Measurements from ENCODE around the gene FASN.

Gene FASN

GRCh38 chr17:82086941-82087906 lies 10.8 kb downstream of the FASN start:
- DNase-seq, result no peak

- no peak for DNase-seq
Observed at GRCh38 chr17:82085931-82086764, 11.9 kb downstream of the FASN start.

GRCh38 chr17:82085031-82085861 lies 12.8 kb downstream of the FASN start:
- DNase-seq, result no peak

- no peak for DNase-seq
Observed at GRCh38 chr17:82084373-82085030, 13.5 kb downstream of the FASN start.

DNA sequence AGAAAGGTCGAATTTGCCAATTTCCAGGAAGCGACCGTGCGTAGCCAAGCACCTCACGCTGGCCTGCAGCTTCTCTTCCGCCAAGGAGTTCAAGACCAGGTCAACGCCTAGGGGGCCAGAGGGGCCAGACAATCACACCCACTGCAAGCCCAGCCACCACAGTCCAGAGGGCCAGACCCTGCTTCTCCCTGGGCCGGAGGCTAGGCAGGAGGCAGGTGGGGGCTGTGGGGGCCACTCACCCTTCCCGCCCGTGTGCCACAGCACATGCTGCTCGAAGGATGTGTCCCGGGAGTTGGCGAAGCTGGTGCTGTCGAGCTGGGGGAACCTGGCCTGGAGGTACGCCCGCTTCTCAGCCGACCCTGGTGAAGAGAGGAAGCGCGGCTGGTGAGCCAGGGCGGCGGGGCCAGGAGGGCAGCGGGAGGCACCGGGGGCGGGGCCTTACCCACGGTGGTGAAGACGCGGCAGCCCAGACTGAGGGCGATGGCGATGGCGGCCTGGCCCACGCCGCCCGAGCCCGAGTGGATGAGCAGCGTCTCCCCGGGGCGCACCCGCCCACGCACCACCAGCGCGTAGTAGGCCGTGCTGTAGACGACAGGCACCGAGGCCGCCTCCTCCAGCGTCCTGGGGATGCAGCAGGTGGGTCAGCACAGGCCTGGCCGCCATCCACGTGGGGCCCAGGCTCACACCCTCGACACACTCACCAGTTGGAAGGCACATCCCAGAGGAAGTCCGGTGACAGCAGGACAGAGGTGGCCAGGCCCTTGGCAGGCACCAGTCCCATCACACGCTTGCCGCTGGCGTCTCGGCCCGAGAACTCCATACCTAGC lies 14.3 kb downstream of the FASN start:
- DNase-seq, result no peak

GRCh38 chr17:82083009-82083408 lies 15.0 kb downstream of the FASN start:
- no peak for DNase-seq

- no peak for DNase-seq
Observed at GRCh38 chr17:82082456-82082855, 15.6 kb downstream of the FASN start.

- DNase-seq, result no peak
Observed at GRCh38 chr17:82081966-82082365, 16.1 kb downstream of the FASN start.

- no peak for DNase-seq
Observed at GRCh38 chr17:82081546-82081945, 16.5 kb downstream of the FASN start.

GRCh38 chr17:82080789-82081464 lies 17.1 kb downstream of the FASN start:
- no peak for DNase-seq

GRCh38 chr17:82080048-82080788 lies 17.8 kb downstream of the FASN start:
- no peak for DNase-seq

- DNase-seq, result no peak
Observed at GRCh38 chr17:82079001-82079677, 18.9 kb downstream of the FASN start.

DNA sequence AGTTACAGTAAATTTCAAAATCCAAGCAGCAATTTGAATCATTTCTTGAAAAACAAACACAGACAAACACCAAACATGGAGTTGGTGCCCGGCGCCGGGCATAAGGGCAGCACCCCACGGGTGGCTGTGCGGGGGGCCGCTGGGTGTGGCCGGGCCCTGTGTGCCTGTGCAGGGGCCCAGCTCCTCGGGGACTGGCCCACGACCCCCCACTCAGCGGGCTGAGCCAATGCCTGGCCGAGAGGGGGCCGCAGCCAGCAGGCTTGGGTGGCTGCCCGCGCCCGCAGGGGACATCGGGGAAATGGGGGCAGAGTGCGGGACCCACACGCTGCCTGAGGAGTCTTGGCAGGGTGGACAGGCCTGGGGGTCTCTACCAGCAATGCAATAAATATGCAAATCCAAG lies 19.6 kb downstream of the FASN start:
- no peak for DNase-seq

GRCh38 chr17:82077617-82078358 lies 20.2 kb downstream of the FASN start:
- DNase-seq, result no peak

DNA sequence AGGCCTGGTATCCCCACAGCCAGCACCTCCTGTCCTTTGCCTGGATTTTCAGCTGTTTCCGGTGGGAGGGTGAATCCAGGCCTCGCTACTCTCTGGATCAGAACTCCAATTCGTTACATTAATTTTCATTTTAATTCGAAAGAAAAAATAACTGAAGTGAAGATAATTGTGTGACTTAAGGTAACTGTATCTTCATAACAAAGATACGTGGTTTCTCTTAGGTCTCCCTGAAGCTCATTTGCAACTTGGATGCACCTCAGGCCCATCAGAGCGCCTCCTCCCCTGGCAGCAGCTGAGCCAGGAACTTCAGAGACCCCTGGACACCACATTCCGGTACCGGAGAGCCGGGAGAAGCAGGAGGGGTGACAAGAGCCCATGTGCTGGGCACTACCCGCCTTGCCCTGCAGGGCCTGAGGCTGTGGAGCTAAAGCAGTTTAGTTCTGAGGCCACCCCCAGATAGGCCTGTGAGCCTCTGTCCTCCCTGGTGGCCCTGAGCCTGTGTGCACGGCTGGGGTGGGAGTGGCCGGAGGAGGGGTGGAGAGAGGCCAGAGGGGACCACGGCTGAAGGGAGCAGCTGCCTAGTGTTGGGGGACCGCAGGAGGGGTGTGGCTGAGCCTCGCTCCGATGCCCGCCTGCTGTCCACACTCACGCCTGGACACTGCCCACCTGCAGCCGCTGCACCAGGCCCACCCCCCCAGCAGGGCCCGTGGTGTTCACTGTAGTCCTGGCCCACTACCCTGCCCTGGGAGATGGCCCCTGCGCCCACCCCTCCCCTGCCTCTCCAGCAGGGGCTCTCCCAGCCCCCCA lies 21.0 kb downstream of the FASN start:
- no peak for DNase-seq

- DNase-seq, result no peak
Observed at GRCh38 chr17:82076018-82076784, 21.8 kb downstream of the FASN start.

DNA sequence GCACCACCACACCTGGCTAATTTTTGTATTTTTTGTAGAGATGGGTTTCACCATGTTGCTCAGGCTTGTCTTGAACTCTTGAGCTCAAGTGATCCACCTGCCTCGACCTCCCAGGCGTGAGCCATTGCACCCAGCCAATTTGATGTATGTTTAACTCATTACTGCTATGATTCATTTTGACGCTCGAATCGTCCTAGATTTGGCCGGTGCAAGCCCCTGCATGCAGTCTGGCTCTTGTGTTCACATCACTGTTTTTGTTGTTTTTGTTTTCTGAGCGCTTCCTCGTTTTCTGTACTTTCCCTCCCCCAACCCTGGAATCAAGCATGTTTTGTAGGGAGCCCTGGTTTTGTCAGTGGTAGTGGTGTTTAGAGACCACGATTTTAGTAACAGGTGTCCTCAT lies 24.6 kb downstream of the FASN start:
- DNase-seq, result no peak
